Activated T-helper 1 cell treated with anti-CD3 and anti-CD28 coated beads, Interleukin-2, amount 50 U/mL, for 16 hours (primary cell): Measurements from ENCODE around the gene LRRC45.
"Not testable (repeated sequence)": the region's sequence is repeated elsewhere in the genome, so short reads cannot be mapped to it uniquely, and the experiment has no call there.

Experiments
- DNase-seq, 2 donors: peaks; one replicate each; pipeline ENCODE4 v3.0.0-alpha.2; 2020; ENCODE audit warnings: low read depth in 1 of 2, low spot score in 1 of 2

LRRC45 gene

GRCh38 chr17:82031885-82032627 is 9.0 kb downstream of the LRRC45 start:
- peak in 1 of 2 donors; percentile 21 for DNase-seq

GRCh38 chr17:82033359-82034085 is 10.4 kb downstream of the LRRC45 start:
- no peak for DNase-seq

GRCh38 chr17:82034371-82035011 is 11.4 kb downstream of the LRRC45 start:
- DNase-seq, result no peak

GRCh38 chr17:82035488-82035887 is 12.4 kb downstream of the LRRC45 start:
- no peak for DNase-seq

GRCh38 chr17:82035956-82036633 is 13.0 kb downstream of the LRRC45 start:
- no peak for DNase-seq

- DNase-seq, result no peak
Measured at GRCh38 chr17:82036634-82037091, 13.6 kb downstream of the LRRC45 start.

- DNase-seq, result peak; percentile 89
Measured at GRCh38 chr17:82037092-82037888, 14.2 kb downstream of the LRRC45 start, which contains the start of gene DCXR. Gene DCXR (minus strand): TSS chr17:82037697. CDS start chr17:82037682, 15 bp downstream.

- no peak for DNase-seq
Measured at GRCh38 chr17:82037889-82038195, 14.7 kb downstream of the LRRC45 start.

GRCh38 chr17:82038796-82039409 is 15.8 kb downstream of the LRRC45 start:
- not testable (repeated sequence) for DNase-seq

- no peak for DNase-seq
Measured at GRCh38 chr17:82039695-82040299, 16.7 kb downstream of the LRRC45 start.

GRCh38 chr17:82041144-82041814 is 18.2 kb downstream of the LRRC45 start:
- no peak for DNase-seq

GRCh38 chr17:82042649-82043048 is 19.5 kb downstream of the LRRC45 start:
- no peak for DNase-seq

- DNase-seq, result no peak
Measured at GRCh38 chr17:82043507-82043906, 20.4 kb downstream of the LRRC45 start.

- no peak for DNase-seq
Measured at GRCh38 chr17:82045936-82046484, 22.9 kb downstream of the LRRC45 start.

- DNase-seq, result no peak
Measured at GRCh38 chr17:82046903-82047302, 23.8 kb downstream of the LRRC45 start.

- DNase-seq, result no peak
Measured at GRCh38 chr17:82047379-82047778, 24.3 kb downstream of the LRRC45 start.

GRCh38 chr17:82047914-82048570 is 24.9 kb downstream of the LRRC45 start:
- no peak for DNase-seq

- no peak for DNase-seq
Measured at GRCh38 chr17:82048571-82048971, 25.5 kb downstream of the LRRC45 start.
